Measurements from ENCODE around the gene TTC7B. TPM values are rescaled to one million over a fixed set of nuclear protein-coding genes. Genes with fewer than 3 reads are reported as not detected.

Gene TTC7B
- total and polyA plus RNA-seq, 2 experiments from 2014 or later: 7.9 to 28.6 TPM

DNA sequence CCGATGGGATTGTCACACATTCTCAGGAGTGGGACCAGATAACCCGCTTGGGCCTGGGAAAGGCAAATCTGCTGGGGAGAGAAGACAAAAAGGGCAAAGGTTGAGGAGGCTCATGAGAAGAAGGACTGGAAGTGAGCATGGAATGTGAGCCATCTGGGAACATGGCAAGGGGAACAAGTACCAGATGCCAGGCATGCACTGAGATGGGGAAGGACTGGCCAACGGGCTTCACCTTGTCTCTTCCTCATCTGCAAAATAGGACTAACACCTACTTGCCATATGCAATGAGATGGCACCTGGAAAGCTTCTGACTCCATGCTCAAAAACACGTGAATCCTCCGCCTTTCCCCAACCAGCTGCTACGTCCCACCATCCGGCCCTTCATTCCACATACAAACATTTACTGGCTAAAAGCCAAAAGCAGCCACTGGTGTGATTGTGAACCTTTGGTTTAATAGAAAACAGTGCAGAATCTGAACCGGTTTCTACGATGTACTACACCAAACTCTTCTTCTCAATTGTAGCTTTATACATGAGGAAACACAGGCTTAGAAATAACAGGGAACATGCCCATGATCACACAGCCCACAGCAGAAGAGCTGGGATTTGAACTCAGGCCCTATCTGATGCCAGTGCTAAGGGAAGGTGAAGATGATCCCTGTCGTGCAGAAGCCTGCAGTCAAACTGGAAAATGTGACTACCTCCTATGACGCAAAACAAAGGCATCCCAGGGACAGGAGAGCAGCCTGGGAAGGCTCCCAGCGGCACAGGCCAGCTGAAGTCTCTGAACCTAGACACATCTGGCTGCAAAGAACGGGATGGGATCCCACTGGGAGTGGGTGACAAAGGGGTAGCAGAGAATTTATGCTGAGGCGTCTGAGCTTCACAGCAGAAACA is 112.1 kb downstream of the TTC7B start (continued):
- TF ChIP-seq, protein P1, sequence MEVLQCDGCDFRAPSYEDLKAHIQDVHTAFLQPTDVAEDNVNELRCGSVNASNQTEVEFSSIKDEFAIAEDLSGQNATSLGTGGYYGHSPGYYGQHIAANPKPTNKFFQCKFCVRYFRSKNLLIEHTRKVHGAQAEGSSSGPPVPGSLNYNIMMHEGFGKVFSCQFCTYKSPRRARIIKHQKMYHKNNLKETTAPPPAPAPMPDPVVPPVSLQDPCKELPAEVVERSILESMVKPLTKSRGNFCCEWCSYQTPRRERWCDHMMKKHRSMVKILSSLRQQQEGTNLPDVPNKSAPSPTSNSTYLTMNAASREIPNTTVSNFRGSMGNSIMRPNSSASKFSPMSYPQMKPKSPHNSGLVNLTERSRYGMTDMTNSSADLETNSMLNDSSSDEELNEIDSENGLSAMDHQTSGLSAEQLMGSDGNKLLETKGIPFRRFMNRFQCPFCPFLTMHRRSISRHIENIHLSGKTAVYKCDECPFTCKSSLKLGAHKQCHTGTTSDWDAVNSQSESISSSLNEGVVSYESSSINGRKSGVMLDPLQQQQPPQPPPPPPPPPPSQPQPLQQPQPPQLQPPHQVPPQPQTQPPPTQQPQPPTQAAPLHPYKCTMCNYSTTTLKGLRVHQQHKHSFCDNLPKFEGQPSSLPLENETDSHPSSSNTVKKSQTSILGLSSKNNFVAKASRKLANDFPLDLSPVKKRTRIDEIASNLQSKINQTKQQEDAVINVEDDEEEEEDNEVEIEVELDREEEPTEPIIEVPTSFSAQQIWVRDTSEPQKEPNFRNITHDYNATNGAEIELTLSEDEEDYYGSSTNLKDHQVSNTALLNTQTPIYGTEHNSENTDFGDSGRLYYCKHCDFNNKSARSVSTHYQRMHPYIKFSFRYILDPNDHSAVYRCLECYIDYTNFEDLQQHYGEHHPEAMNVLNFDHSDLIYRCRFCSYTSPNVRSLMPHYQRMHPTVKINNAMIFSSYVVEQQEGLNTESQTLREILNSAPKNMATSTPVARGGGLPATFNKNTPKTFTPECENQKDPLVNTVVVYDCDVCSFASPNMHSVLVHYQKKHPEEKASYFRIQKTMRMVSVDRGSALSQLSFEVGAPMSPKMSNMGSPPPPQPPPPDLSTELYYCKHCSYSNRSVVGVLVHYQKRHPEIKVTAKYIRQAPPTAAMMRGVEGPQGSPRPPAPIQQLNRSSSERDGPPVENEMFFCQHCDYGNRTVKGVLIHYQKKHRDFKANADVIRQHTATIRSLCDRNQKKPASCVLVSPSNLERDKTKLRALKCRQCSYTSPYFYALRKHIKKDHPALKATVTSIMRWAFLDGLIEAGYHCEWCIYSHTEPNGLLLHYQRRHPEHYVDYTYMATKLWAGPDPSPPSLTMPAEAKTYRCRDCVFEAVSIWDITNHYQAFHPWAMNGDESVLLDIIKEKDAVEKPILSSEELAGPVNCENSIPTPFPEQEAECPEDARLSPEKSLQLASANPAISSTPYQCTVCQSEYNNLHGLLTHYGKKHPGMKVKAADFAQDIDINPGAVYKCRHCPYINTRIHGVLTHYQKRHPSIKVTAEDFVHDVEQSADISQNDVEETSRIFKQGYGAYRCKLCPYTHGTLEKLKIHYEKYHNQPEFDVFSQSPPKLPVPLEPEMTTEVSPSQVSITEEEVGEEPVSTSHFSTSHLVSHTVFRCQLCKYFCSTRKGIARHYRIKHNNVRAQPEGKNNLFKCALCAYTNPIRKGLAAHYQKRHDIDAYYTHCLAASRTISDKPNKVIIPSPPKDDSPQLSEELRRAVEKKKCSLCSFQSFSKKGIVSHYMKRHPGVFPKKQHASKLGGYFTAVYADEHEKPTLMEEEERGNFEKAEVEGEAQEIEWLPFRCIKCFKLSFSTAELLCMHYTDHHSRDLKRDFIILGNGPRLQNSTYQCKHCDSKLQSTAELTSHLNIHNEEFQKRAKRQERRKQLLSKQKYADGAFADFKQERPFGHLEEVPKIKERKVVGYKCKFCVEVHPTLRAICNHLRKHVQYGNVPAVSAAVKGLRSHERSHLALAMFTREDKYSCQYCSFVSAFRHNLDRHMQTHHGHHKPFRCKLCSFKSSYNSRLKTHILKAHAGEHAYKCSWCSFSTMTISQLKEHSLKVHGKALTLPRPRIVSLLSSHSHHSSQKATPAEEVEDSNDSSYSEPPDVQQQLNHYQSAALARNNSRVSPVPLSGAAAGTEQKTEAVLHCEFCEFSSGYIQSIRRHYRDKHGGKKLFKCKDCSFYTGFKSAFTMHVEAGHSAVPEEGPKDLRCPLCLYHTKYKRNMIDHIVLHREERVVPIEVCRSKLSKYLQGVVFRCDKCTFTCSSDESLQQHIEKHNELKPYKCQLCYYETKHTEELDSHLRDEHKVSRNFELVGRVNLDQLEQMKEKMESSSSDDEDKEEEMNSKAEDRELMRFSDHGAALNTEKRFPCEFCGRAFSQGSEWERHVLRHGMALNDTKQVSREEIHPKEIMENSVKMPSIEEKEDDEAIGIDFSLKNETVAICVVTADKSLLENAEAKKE (CRISPR knock-in tag; IDR thresholded peaks at IDR 0.05): no peak
- TF ChIP-seq CREB1 (CRISPR knock-in tag; IDR thresholded peaks at IDR 0.05; ENCODE audit: low read depth): no peak
- no peak for TF ChIP-seq ZNF331 (CRISPR knock-in tag; IDR thresholded peaks at IDR 0.05; ENCODE audit: low read depth)

DNA sequence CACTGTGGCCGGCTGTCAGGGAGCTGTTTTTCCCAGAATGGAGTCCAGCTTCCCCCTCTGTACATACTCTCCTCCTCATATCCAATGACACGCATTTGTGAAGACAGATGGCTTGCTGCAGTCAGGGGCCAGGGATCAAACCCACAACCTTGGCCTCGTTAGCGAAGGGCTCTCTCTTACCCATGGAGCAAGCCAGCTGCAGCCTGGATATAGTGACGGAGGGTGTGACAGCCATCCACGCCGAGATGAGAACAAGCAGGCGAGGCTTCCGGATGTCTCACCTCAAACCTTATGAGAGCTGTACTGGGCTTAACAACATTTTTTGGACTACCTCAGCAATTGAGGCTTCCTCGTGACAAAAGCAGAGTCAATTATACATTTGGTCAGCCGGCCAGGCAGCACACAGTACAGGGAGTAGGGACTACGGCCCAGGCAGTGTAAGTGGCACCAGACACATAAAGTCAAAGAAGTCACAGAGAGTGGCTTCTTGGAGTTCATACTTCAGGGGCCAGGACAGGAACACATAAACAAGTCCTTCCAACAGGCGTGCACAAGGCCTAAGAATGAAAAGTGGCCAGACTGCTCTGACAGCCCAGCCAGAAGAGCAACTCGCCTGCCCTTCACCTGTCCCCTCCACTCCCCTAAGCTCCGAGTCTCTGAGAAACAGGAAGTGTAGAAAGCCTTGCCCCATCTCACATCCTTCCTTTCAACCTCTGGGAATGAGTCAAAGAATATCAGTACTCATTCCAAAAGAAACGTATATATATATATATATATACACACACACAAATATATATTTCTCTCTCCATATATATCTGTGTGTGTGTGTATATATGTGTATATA is 115.1 kb downstream of the TTC7B start:
- Mint-ChIP-seq H3K4me3 (no peak overlapping the region), H3K4me1 (peaks cover 18% of the 10 kb centered on the region), H3K27ac (no peak overlapping the region), H3K27me3 (ENCODE audit: insufficient read depth, low read depth, poor library complexity) (peaks cover 9% of the 10 kb centered on the region), H3K36me3 (ENCODE audit: low read depth) (no peaks in the 10 kb centered on the region), H3K9me3 (no peaks in the 10 kb centered on the region)
- ATAC-seq: no peak
- Histone ChIP-seq H3F3A (replicated peaks; ENCODE audit: low read depth) (peaks cover 5% of the 10 kb centered on the region; the same call in 1 of the 2 replicates), H3K27ac (ENCODE audit: low read depth) (no peak overlapping the region), H4K20me1 (replicated peaks; ENCODE audit: insufficient read depth) (peaks cover 6% of the 10 kb centered on the region; the same call in 1 of the 2 replicates), H3K4me2 (no peak overlapping the region), H3K27me3 (ENCODE audit: insufficient read depth) (no peaks in the 10 kb centered on the region), H2AFZ (no peak overlapping the region), H3K9me2 (ENCODE audit: insufficient read depth) (no peaks in the 10 kb centered on the region), H3K4me3 (no peak overlapping the region), H3K4me1 (ENCODE audit: insufficient read depth) (no peaks in the 10 kb centered on the region), H3K36me3 (ENCODE audit: insufficient read depth) (no peaks in the 10 kb centered on the region), H3K79me2 (replicated peaks; ENCODE audit: insufficient read depth) (no peaks in the 10 kb centered on the region)
- no peak for DNase-seq (ENCODE audit: low spot score)
- TF ChIP-seq EZH2 (IDR thresholded peaks at IDR 0.05; ENCODE audit: low read depth, unreplicated experiment) (no peak), NANOG (IDR thresholded peaks at IDR 0.05; ENCODE audit: borderline replicate concordance) (no peak), ZNF331 (CRISPR knock-in tag; IDR thresholded peaks at IDR 0.05; ENCODE audit: low read depth) (no peak), ZNF114 (CRISPR knock-in tag; IDR thresholded peaks at IDR 0.05) (no peak)
- TF ChIP-seq, protein P2, sequence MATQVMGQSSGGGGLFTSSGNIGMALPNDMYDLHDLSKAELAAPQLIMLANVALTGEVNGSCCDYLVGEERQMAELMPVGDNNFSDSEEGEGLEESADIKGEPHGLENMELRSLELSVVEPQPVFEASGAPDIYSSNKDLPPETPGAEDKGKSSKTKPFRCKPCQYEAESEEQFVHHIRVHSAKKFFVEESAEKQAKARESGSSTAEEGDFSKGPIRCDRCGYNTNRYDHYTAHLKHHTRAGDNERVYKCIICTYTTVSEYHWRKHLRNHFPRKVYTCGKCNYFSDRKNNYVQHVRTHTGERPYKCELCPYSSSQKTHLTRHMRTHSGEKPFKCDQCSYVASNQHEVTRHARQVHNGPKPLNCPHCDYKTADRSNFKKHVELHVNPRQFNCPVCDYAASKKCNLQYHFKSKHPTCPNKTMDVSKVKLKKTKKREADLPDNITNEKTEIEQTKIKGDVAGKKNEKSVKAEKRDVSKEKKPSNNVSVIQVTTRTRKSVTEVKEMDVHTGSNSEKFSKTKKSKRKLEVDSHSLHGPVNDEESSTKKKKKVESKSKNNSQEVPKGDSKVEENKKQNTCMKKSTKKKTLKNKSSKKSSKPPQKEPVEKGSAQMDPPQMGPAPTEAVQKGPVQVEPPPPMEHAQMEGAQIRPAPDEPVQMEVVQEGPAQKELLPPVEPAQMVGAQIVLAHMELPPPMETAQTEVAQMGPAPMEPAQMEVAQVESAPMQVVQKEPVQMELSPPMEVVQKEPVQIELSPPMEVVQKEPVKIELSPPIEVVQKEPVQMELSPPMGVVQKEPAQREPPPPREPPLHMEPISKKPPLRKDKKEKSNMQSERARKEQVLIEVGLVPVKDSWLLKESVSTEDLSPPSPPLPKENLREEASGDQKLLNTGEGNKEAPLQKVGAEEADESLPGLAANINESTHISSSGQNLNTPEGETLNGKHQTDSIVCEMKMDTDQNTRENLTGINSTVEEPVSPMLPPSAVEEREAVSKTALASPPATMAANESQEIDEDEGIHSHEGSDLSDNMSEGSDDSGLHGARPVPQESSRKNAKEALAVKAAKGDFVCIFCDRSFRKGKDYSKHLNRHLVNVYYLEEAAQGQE (IDR thresholded peaks at IDR 0.05; ENCODE audit: unreplicated experiment): no peak

All from GM23338 (cell line).